GM12892 (cell line): ENCODE results near the gene PCED1B.

Experiments
- DNase-seq: peaks from one replicate; pipeline ENCODE4 v3.0.0; 2011; ENCODE audit not compliant: insufficient read length
- FAIRE-seq: peaks from 2 replicates; lab custom pipeline; 2011; peaks lifted over from hg19 to GRCh38; lab: Jason Lieb, UNC
- POLR2A ChIP-seq: IDR thresholded peaks from 2 replicates; pipeline ENCODE4 v1.6.1; 2011; ENCODE audit warnings: low read depth, low read length, control low read depth
- POLR2AphosphoS5 ChIP-seq: IDR thresholded peaks from 2 replicates; pipeline ENCODE4 v1.6.1; 2011; ENCODE audit warnings: low read depth, low read length, control low read depth
- TAF1 ChIP-seq: IDR thresholded peaks from 2 replicates; pipeline ENCODE4 v1.6.1; 2011; ENCODE audit warnings: low read depth, mild to moderate bottlenecking, control low read depth, low read length, borderline replicate concordance

PCED1B gene

DNA sequence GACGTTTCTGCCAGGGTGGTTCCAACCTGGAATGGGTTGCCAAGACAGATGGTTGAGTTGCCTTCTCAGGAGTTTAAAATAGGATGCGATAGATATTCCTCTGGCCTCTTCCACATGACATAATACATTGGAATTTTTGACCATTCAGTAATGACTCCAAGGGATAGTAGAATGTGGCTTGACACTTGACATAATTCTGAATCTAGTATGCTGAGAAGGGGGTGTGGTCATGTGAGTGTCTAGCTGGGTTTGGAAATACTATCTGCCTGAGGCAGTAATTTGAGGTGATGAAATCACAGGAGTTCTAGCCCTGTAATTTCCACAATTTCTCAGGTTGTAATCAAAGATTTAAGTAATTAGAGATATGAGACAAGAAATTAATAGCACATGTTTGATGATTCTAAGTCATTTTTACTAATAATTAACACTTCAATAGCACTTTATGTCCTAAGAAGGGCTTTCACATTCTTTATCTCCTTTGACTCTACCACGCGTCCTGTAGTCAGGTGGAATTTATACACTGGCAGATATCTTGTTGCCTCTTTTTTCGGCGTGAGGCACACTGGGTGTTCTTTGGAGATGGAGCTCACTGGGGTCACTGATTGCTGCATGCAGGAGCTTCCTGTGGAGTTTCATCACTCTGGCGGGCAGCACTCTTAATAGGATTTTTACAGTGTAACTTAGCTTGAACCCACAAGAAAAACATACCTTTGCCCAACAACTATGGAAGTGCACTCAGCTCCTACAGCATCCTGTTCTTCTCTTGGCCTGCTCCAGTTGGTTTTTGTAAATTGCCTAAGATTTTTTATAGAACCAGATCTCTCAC, 3.6 kb downstream of the PCED1B start:
- no peak for FAIRE-seq
- TF ChIP-seq POLR2AphosphoS5 (no peak), POLR2A (no peak), TAF1 (no peak)
- no peak for DNase-seq

DNA sequence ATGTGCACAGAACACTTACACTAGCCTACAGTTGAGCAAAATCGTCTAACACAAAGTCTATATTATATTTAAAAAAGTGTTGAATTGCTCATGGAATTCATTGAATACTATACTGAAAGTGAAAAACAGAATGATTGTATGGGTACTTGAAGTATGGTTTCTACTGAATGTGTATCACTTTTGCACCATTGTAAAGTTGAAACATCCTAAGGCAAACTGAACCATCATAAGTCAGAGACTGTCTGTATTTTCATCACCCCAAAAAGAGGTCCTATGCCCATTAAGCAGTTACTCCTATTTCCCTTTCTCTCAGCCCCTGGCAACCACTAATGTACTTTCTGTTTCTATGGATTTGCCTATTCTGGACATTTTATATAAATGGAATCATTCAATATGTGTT, 4.8 kb downstream of the PCED1B start:
- TF ChIP-seq TAF1 (no peak), POLR2A (no peak), POLR2AphosphoS5 (no peak)
- DNase-seq (no peak), FAIRE-seq (no peak)

DNA sequence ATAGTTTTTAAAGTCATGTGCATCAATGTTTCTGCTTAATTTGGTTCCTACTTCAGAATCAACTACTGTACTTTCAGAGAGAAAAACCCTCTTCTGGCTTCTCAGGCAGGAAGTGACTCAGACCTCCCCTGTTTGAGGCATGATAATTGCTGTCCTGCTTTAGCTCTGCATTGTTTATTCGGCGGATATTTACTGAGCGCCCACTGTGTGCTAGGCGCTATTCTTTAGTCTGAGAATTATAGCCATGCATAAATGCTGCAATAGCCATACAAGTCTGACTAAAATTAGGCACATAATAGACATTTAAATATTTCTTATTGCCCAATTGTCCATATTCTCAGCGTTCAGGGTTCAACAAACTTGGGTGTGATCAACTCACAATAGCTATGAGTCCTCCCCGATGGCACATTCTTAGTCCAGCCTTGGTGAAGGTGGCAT, 6.4 kb downstream of the PCED1B start:
- TF ChIP-seq POLR2A (no peak), TAF1 (no peak), POLR2AphosphoS5 (no peak)
- FAIRE-seq (no peak), DNase-seq (no peak)

DNA sequence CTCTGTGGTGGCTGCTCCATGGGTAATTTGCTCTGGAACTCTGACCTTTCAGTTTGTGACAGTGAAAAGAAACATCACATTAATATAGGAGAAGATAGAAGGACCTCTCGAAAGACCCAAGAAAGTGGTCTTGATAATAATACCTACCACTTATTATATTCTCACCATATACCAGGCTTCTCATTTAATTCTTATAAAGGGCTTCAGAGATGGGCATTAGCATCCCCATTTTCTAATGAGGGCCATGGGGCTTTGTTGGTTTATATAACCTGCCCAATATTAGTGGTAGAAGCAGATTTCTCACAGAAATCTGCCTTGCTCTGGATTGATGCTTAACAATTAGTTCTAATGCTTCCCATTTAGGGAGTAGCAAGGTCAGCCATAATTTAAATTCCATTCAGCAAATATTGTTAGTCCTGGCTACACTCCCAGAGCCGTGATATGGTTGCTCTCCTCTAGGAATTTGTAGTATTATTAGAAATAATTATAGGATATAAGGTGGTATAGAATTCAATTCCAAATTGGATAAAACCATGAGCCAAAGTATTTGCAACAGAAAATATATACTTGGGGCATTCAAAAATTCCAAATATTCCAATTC, 7.8 kb downstream of the PCED1B start:
- DNase-seq = no peak
- no peak for FAIRE-seq
- TF ChIP-seq TAF1 = no peak
- TF ChIP-seq POLR2AphosphoS5 = no peak
- TF ChIP-seq POLR2A = no peak

DNA sequence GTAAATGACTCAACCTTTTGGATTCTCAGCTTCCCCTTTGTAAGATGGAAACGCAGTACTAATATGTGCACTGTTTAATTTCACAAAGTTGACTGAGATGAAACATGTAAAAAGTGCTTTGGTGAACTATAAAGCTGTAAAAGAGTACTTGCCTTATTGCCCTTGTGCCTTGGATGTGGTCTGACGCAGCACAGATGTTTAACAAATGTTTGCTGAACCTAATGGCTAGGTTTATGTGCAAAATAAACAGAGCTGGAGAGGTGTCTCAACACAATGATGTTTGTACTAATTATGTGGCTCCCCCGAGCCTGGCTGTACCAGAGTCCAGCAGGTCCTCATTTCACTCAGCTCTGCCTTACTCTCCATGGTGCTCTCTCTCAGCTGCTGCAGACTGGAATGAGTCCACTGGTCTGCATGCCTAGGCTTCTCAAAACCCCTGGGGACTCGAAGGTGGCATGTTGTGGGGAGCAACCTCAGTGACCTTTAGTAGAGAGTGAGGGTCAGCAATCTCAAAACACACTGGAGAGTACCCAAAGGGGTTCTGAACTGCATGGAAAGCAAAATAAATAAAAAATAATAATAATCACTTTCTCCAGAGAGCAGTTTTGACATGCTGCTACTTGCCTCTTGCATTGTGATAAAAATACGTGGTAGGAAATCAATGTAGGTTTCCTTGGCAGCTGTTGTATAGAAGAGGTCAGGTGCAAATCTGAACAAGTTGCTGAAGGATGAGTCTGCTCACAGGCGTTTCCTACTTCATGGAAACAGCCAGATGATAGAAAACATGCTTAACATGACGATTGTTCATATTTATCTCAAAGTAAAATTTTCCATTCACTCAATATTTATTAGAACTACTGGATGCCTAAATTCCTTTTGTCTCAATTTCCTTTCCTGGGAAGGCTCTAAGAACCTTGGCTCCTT, 8.9 kb downstream of the PCED1B start:
- FAIRE-seq (no peak), DNase-seq (no peak)
- TF ChIP-seq POLR2AphosphoS5 = no peak
- TF ChIP-seq POLR2A = no peak
- TF ChIP-seq TAF1 = no peak

DNA sequence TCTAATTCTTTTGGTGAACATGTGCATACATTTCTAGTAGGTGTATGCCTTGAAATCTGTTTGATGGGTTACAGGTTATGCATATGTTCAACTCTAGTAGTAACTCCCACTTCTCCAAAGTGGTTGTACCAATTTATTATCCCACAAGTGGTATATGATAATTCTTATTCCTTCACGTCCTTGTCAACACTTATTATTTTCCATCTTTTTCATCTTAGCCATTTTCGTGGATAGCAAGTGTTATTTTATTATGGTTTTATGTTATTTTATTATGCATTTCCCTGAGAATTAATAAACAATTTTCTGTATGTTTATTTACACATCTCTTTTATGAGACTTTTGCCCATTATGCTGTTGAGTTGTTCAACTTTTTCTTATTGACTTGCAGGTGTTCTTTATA, 11.6 kb downstream of the PCED1B start:
- DNase-seq (no peak), FAIRE-seq (no peak)
- TF ChIP-seq POLR2AphosphoS5 (no peak), POLR2A (no peak), TAF1 (no peak)

DNA sequence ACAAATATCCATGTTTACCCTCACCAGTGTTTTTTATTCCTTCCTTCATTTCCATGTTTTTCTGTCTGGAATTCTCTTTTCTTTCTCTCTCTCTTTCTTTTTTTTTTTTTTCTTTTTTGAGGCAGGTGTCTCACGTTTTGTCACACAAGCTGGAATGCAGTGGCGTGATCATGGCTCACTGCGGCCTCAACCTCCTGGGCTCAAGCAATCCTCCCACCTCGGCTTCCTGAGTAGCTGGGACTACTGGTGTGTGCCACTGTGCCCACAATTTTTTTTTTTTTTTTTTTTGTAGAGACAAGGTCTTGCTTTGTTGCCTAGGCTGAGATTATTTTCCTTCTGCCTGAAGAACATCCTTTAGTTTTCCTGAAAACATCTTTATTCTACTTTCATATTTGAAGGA, 15.4 kb downstream of the PCED1B start:
- DNase-seq (no peak), FAIRE-seq (no peak)
- TF ChIP-seq POLR2AphosphoS5 (no peak), TAF1 (no peak), POLR2A (no peak)

DNA sequence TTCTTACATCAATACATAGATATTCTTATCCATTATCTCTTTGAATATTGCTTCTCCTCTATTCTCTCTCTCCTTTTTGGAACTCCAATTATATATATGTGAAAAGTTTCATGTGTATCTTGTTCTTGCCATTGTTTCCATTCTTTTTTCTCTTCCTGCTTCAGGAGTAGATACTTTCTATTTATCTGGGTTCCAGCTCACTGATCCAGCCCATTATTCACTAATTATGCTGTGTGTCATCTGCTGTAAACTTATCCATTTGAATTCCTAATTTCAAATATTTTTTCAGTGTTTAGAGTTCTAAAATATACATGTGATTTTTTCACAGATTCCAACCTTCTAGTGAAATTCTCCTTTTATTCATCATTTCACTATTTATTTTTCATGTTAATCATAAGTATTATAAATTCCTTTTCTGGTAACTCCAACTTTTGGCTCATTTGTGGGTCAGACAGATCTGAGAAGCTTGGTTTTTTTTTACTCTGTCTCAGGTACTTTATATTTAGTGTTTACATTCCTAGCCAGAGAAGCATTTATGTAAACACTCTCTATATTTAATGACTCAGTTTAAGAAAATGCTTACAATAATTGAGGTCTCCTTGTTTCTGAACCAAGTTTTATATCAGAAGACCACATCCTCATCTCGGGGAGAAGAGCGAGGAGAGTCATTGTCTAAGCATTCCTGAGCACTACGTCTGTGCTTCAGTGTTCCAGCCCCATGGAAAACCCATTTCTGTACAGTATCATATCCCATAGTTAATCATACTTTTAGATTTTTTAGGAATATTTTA, 16.2 kb downstream of the PCED1B start:
- no peak for DNase-seq
- no peak for FAIRE-seq
- no peak for TF ChIP-seq POLR2AphosphoS5
- no peak for TF ChIP-seq TAF1
- no peak for TF ChIP-seq POLR2A

DNA sequence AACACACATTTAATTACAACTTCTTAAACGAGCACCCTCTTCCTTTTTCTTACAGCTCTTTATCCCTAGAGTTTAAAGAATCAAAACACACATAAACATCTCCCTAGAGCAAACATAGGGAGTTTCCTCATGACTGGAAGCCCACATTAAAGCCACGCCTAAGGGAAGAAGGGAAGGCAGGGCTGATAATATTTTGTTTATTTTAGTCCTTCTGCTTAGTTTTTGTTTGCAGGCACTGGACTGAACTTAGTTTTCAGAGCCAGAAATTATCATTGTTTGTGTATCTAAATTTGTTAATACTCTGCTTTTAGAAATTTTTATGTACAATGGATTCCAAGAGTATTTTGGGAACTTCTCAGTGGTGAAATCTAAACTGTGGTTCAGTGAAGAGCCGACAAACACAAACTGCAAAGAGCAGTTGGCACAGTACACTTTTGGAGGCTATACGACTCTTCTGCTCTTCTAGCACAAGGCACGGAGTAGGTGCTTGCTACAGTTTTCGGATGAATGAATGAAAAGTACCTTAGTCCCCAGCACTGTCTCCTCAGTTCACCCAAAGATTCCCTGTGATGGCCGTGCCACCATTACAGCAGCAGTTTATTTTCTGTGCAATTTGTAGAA, 18.0 kb downstream of the PCED1B start:
- no peak for FAIRE-seq
- DNase-seq = no peak
- no peak for TF ChIP-seq TAF1
- no peak for TF ChIP-seq POLR2AphosphoS5
- no peak for TF ChIP-seq POLR2A

DNA sequence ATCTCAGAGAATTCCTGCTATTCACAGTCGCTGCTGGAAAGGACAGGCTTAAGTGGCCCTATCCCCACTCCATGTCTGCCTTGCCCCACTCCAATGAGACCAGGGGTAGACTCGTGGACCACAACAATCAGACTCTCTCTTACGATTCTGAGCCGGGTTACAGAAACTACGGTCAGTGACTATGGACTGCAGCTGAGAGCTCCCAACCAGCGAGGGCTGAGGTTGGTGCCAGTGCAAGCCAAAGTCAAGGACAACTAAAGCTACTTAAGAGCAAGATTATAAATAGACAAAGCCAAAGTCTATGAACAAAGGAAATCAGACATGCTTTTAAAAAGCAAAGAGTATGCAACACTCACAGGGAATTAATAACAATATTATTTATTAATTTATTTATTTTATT, 18.7 kb downstream of the PCED1B start:
- DNase-seq (no peak), FAIRE-seq (no peak)
- TF ChIP-seq POLR2AphosphoS5 (no peak), POLR2A (no peak), TAF1 (no peak)

DNA sequence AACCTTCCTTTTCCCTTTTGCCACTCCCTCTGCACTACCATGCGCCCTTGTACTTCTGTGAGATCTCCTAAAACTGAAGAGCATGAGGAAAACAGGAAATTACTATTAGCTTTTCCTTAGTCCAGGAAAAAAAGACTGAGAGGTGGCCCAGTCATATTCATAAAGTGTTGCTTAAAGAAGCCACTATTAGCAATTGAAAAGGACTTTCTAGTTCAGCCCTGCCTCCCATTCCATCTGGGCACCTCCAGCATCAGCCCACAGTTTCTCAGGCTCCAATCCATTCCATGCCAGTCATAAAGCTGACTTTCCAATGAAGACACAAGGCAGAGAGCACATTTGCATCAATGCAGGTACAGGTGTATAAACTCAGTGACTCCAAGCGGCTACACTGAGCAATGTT, 20.2 kb downstream of the PCED1B start:
- TF ChIP-seq POLR2A (no peak), POLR2AphosphoS5 (no peak), TAF1 (no peak)
- DNase-seq (no peak), FAIRE-seq (no peak)
